Measurements from ENCODE around the gene UBE2O. TPM values are rescaled to one million over a fixed set of nuclear protein-coding genes. Genes with fewer than 3 reads are reported as not detected.

UBE2O gene
- total RNA-seq, 1 experiment from 2014 or later: 68.9 TPM

DNA sequence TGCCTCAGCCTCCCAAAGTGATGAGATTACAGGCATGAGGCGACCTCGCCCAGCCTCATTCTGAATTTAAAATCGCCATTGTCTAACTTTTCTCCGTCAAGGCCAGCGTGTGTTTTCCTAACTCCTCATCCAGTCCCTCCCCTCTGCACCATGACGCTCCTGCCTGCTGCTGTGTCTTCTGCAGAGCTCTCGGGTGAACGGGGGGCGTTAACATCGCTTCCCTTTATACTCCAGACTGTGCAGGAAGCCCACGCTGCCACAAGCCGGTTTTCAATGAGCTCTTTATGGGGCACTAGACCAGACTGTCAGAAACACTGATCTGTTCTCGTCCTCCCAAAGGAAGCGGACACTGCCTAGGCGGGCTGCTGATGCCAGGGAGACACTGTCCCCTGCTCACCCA lies 27.7 kb upstream of the UBE2O start:
- H3K9me3 Mint-ChIP-seq: no peaks in the 10 kb centered on the region
- CTCF ChIA-PET: interaction anchor here (1.4 kb wide), 1 partner anchor 42 kb away, joined by 4 read pairs; no protein-coding TSS in a partner anchor

DNA sequence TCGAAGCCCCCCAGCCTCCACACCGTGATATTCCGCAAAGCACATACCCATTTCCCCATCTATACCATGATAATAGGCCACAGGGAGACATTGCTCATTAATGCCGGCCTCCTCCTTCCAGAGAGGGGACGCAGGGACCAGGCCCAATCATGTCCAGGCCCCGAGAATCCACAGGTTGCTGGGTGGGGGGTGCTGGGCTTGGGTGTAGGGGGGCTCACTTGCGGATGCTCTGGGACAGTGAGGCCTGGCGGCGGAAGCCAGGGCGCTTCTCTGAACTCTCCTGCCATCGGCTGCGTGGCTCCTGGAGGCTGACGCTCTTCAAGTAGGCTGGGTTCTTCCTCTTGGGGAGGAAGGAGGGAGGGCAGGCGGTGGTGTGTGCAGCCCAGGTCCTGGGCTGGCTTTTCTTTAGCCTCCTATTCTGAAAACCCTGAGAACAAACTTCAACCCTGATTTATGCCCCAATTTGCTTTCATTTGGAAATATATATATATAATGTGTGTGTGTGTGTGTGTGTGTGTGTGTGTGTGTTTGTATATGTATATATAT lies 26.6 kb upstream of the UBE2O start:
- no peaks in the 10 kb centered on the region for H3K4me1 Mint-ChIP-seq
- no peak overlapping the region for H3K4me3 Mint-ChIP-seq
- H3K27me3 Mint-ChIP-seq (ENCODE audit: low read depth): no peaks in the 10 kb centered on the region
- ChIA-PET CTCF (interaction anchor here (0.6 to 1.4 kb wide), 2 partner anchors 43 to 298 kb away, joined by 3 to 4 read pairs; no protein-coding TSS in a partner anchor), POLR2A (no interaction called here)
- H3K36me3 Mint-ChIP-seq: no peaks in the 10 kb centered on the region
- ATAC-seq: no peak
- H3K27ac Mint-ChIP-seq: no peak overlapping the region
- no peak for DNase-seq (ENCODE audit: low spot score)
- H3K9me3 Mint-ChIP-seq: no peaks in the 10 kb centered on the region
- TF ChIP-seq ETV6 (CRISPR knock-in tag; IDR thresholded peaks at IDR 0.05) (no peak), STAT6 (CRISPR knock-in tag; conservative IDR thresholded peaks at IDR 0.05; ENCODE audit: low read depth) (no peak), NR1H2 (CRISPR knock-in tag; IDR thresholded peaks at IDR 0.05) (no peak), IRF2 (CRISPR knock-in tag; IDR thresholded peaks at IDR 0.05; ENCODE audit: borderline replicate concordance, low read depth) (no peak), ZNF423 (CRISPR knock-in tag; IDR thresholded peaks at IDR 0.05) (no peak), AFF4 (CRISPR knock-in tag; IDR thresholded peaks at IDR 0.05; ENCODE audit: borderline replicate concordance) (no peak), GTF2I (CRISPR knock-in tag; conservative IDR thresholded peaks at IDR 0.05) (no peak), SMAD4 (CRISPR knock-in tag; IDR thresholded peaks at IDR 0.05) (no peak), ATF2 (CRISPR knock-in tag; IDR thresholded peaks at IDR 0.05; ENCODE audit: borderline replicate concordance, low read depth) (no peak), ZNF138 (CRISPR knock-in tag; conservative IDR thresholded peaks at IDR 0.05) (no peak), ZNF263 (CRISPR knock-in tag; IDR thresholded peaks at IDR 0.05; ENCODE audit: low read depth) (no peak), RORB (CRISPR knock-in tag; IDR thresholded peaks at IDR 0.05) (no peak)
- TF ChIP-seq, protein P1, sequence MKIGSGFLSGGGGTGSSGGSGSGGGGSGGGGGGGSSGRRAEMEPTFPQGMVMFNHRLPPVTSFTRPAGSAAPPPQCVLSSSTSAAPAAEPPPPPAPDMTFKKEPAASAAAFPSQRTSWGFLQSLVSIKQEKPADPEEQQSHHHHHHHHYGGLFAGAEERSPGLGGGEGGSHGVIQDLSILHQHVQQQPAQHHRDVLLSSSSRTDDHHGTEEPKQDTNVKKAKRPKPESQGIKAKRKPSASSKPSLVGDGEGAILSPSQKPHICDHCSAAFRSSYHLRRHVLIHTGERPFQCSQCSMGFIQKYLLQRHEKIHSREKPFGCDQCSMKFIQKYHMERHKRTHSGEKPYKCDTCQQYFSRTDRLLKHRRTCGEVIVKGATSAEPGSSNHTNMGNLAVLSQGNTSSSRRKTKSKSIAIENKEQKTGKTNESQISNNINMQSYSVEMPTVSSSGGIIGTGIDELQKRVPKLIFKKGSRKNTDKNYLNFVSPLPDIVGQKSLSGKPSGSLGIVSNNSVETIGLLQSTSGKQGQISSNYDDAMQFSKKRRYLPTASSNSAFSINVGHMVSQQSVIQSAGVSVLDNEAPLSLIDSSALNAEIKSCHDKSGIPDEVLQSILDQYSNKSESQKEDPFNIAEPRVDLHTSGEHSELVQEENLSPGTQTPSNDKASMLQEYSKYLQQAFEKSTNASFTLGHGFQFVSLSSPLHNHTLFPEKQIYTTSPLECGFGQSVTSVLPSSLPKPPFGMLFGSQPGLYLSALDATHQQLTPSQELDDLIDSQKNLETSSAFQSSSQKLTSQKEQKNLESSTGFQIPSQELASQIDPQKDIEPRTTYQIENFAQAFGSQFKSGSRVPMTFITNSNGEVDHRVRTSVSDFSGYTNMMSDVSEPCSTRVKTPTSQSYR (CRISPR knock-in tag; IDR thresholded peaks at IDR 0.05): no peak
- TF ChIP-seq, protein P2, sequence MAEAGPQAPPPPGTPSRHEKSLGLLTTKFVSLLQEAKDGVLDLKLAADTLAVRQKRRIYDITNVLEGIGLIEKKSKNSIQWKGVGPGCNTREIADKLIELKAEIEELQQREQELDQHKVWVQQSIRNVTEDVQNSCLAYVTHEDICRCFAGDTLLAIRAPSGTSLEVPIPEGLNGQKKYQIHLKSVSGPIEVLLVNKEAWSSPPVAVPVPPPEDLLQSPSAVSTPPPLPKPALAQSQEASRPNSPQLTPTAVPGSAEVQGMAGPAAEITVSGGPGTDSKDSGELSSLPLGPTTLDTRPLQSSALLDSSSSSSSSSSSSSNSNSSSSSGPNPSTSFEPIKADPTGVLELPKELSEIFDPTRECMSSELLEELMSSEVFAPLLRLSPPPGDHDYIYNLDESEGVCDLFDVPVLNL (CRISPR knock-in tag; IDR thresholded peaks at IDR 0.05; ENCODE audit: borderline replicate concordance, low read depth): no peak

More for the DNA sequence above, 27.7 kb upstream of the UBE2O start:
- Mint-ChIP-seq H3K4me3 (no peak overlapping the region), H3K27me3 (ENCODE audit: low read depth) (no peaks in the 10 kb centered on the region), H3K27ac (peak overlapping the region; percentile 86; the same call in 1 of the 2 replicates), H3K4me1 (no peaks in the 10 kb centered on the region), H3K36me3 (no peaks in the 10 kb centered on the region)
- DNase-seq (ENCODE audit: low spot score): no peak
- TF ChIP-seq, protein P3, sequence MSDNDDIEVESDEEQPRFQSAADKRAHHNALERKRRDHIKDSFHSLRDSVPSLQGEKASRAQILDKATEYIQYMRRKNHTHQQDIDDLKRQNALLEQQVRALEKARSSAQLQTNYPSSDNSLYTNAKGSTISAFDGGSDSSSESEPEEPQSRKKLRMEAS (CRISPR knock-in tag; IDR thresholded peaks at IDR 0.05): no peak
- TF ChIP-seq NFE2L1 (CRISPR knock-in tag; IDR thresholded peaks at IDR 0.05): no peak
- no peak for TF ChIP-seq NR3C1 (CRISPR knock-in tag; conservative IDR thresholded peaks at IDR 0.05; ENCODE audit: low read depth)
- TF ChIP-seq ZNF396 (CRISPR knock-in tag; IDR thresholded peaks at IDR 0.05; ENCODE audit: borderline replicate concordance): no peak
- TF ChIP-seq HMGA2 (CRISPR knock-in tag; IDR thresholded peaks at IDR 0.05): no peak
- no peak for TF ChIP-seq CREM (CRISPR knock-in tag; IDR thresholded peaks at IDR 0.05)
- no peak for TF ChIP-seq E2F1 (CRISPR knock-in tag; IDR thresholded peaks at IDR 0.05)
- TF ChIP-seq ATF3 (CRISPR knock-in tag; conservative IDR thresholded peaks at IDR 0.05): no peak
- TF ChIP-seq NFATC4 (CRISPR knock-in tag; IDR thresholded peaks at IDR 0.05): no peak
- ATAC-seq: no peak
- POLR2A ChIA-PET: no interaction called here
